Measurements from ENCODE around the gene NINJ2. TPM values are rescaled to one million over a fixed set of nuclear protein-coding genes. Genes with fewer than 3 reads are reported as not detected.

Gene NINJ2
- total RNA-seq, 1 experiment from 2014 or later = 0.24 TPM

- Histone ChIP-seq H3K9ac (ENCODE audit: extremely low read depth, insufficient read length, low read length) (no peak overlapping the region), H4K8ac (replicated peaks; ENCODE audit: insufficient read length, low read depth, low read length) (no peak overlapping the region), H2AFZ (ENCODE audit: low read length) (no peak overlapping the region), H2AK5ac (ENCODE audit: insufficient read length, low read length) (no peak overlapping the region), H2BK120ac (ENCODE audit: low read depth, low read length, poor library complexity, severe bottlenecking) (no peak overlapping the region), H4K20me1 (ENCODE audit: control insufficient read depth, insufficient read depth, insufficient read length) (no peaks in the 10 kb centered on the region), H2BK12ac (ENCODE audit: insufficient read length, low read depth, low read length) (no peak overlapping the region), H4K91ac (ENCODE audit: insufficient read length, low read depth, low read length) (no peak overlapping the region), H3K79me1 (ENCODE audit: insufficient read depth, low read depth, low read length, poor library complexity, severe bottlenecking) (no peaks in the 10 kb centered on the region), H3K56ac (ENCODE audit: insufficient read length, low read depth, low read length) (no peak overlapping the region), H3K9me3 (ENCODE audit: control insufficient read depth, low read depth, low read length) (no peaks in the 10 kb centered on the region), H2BK5ac (ENCODE audit: insufficient read length, low read length) (no peak overlapping the region), H3K23ac (ENCODE audit: insufficient read length, low read depth, low read length) (no peak overlapping the region), H3K27ac (ENCODE audit: insufficient read length, low read depth, low read length) (no peak overlapping the region), H3K14ac (ENCODE audit: insufficient read depth, low read length) (no peak overlapping the region), H3K4me1 (ENCODE audit: insufficient read depth, low read length) (peaks cover 3% of the 10 kb centered on the region; the same call in 1 of the 2 replicates), H3K79me2 (ENCODE audit: insufficient read depth, low read length) (no peaks in the 10 kb centered on the region), H3K4me2 (ENCODE audit: insufficient read depth, insufficient read length, low read length) (no peak overlapping the region), H3T11ph (ENCODE audit: low read length) (no peak overlapping the region), H2BK15ac (ENCODE audit: low read depth, low read length) (no peak overlapping the region), H4K5ac (ENCODE audit: insufficient read length, low read depth, low read length) (no peak overlapping the region), H3K27me3 (ENCODE audit: insufficient read depth, low read length) (no peaks in the 10 kb centered on the region), H2BK20ac (ENCODE audit: low read depth, low read length, poor library complexity, severe bottlenecking) (no peak overlapping the region), H3K23me2 (ENCODE audit: insufficient read length, low read depth, low read length, poor library complexity, severe bottlenecking) (no peaks in the 10 kb centered on the region), H3K18ac (ENCODE audit: insufficient read length, low read depth, low read length) (no peak overlapping the region), H3K4ac (ENCODE audit: low read depth, low read length) (no peak overlapping the region)
- WGBS (ENCODE audit: extremely low coverage, insufficient read length, low lambda C conversion rate) = no CpG with 5 or more reads among the region's 13 CpGs
- no peak for TF ChIP-seq CTCF (conservative IDR thresholded peaks at IDR 0.05)
- no peak for DNase-seq
- Mint-ChIP-seq H3K4me3 (no peak overlapping the region), H3K27me3 (ENCODE audit: low read depth) (peaks cover 5% of the 10 kb centered on the region; the same call in 1 of the 2 replicates), H3K27ac (no peak overlapping the region), H3K9me3 (no peaks in the 10 kb centered on the region), H3K36me3 (ENCODE audit: insufficient read depth in 1 of 3, low read depth in 3 of 3) (no peaks in the 10 kb centered on the region), H3K4me1 (peaks cover 18 to 33% of the 10 kb centered on the region in 2 experiments)
These were observed 982 bp upstream of the NINJ2 start for GRCh38 chr12:664075-664778.

All from H9 (cell line).